Prostate gland (tissue), 2 donors: ENCODE measurements around the gene RNF103.

Experiments used
- CTCF ChIP-seq, 4 experiments: fragments of 200-600 bp in 2 of 4; fragments of 450-650 bp in 2 of 4; sonication (generic) in 2 of 4; IDR thresholded peaks; 1 replicate in 3 of 4; 2 replicates in 1 of 4; pipeline ENCODE4 v1.5.1; 2016 to 2019; ENCODE audit warnings: antibody characterized with exemption in 4 of 4, mild to moderate bottlenecking in 2 of 4, moderate library complexity in 2 of 4
- POLR2A ChIP-seq: fragments of 450-650 bp; IDR thresholded peaks from one replicate; pipeline ENCODE4 v1.6.1; 2016; ENCODE audit warnings: antibody characterized with exemption, mild to moderate bottlenecking
- POLR2AphosphoS5 ChIP-seq: sonication (generic); formaldehyde crosslinking; IDR thresholded peaks from one replicate; pipeline ENCODE4 v1.6.1; 2017; ENCODE audit warnings: antibody characterized with exemption

GRCh38 chr2:86671337-86671981 lies 47.8 kb upstream of the RNF103 start:
- no peak for TF ChIP-seq CTCF (IDR thresholded peaks at IDR 0.05)
- TF ChIP-seq POLR2A, result no peak
- no peak for TF ChIP-seq POLR2AphosphoS5
